ENCODE data around the gene LRMDA.

- no peak for TF ChIP-seq POLR2A (IDR thresholded peaks at IDR 0.05)
- TF ChIP-seq CTCF (IDR thresholded peaks at IDR 0.05) = no peak
Observed at GRCh38 chr10:75541411-75541810, 110.0 kb downstream of the LRMDA start.
